Mesendoderm (in vitro differentiated cells): ENCODE data around the gene SHISA9.

Experiments used
- DNase-seq: peaks from one replicate; pipeline ENCODE4 v3.0.0; 2013
- H2AK5ac ChIP-seq: 2 replicates; pipeline ENCODE4 v1.6.1; 2013; ENCODE audit warnings: low read length, inconsistent platforms
- H2BK120ac ChIP-seq: 2 replicates; pipeline ENCODE4 v1.6.1; 2013; ENCODE audit warnings: low read depth, mild to moderate bottlenecking, low read length, moderate library complexity, mixed read lengths
- H2BK15ac ChIP-seq: replicated peaks from 2 replicates; pipeline ENCODE4 v1.6.1; 2013; ENCODE audit warnings: low read depth, mild to moderate bottlenecking, moderate library complexity
- H2BK5ac ChIP-seq: 2 replicates; pipeline ENCODE4 v1.6.1; 2013; ENCODE audit warnings: low read length, inconsistent platforms
- H3K18ac ChIP-seq: 2 replicates; pipeline ENCODE4 v1.6.1; 2013; ENCODE audit warnings: mild to moderate bottlenecking, low read length, mixed read lengths
- H3K23ac ChIP-seq: one replicate; pipeline ENCODE4 v1.6.1; 2013; ENCODE audit warnings: low read length
- H3K27ac ChIP-seq: 2 replicates; pipeline ENCODE4 v1.5.1; 2013; ENCODE audit warnings: low read depth, mild to moderate bottlenecking, inconsistent platforms, low read length, moderate library complexity
- H3K27me3 ChIP-seq: 2 replicates; pipeline ENCODE4 v1.6.1; 2013; ENCODE audit warnings: low read length, control low read depth, mild to moderate bottlenecking, inconsistent platforms; ENCODE audit not compliant: insufficient read depth, poor library complexity
- H3K36me3 ChIP-seq: 2 replicates; pipeline ENCODE4 v1.6.1; 2013; ENCODE audit warnings: low read length, inconsistent platforms; ENCODE audit not compliant: control insufficient read depth, insufficient read depth
- H3K4ac ChIP-seq: one replicate; pipeline ENCODE4 v1.6.1; 2013; ENCODE audit warnings: low read depth, mild to moderate bottlenecking, low read length, moderate library complexity
- H3K4me1 ChIP-seq: 2 replicates; pipeline ENCODE4 v1.6.1; 2013; ENCODE audit warnings: low read depth, low read length, inconsistent platforms; ENCODE audit not compliant: control insufficient read depth
- H3K4me2 ChIP-seq: 2 replicates; pipeline ENCODE4 v1.6.1; 2013; ENCODE audit warnings: low read length
- H3K4me3 ChIP-seq: 2 replicates; pipeline ENCODE4 v1.5.1; 2013; ENCODE audit warnings: mild to moderate bottlenecking, low read length
- H3K56ac ChIP-seq: one replicate; pipeline ENCODE4 v1.6.1; 2013; ENCODE audit warnings: low read length
- H3K79me1 ChIP-seq: 2 replicates; pipeline ENCODE4 v1.6.1; 2013; ENCODE audit warnings: low read length, inconsistent platforms
- H3K79me2 ChIP-seq: 2 replicates; pipeline ENCODE4 v1.6.1; 2013; ENCODE audit warnings: mild to moderate bottlenecking, low read length; ENCODE audit not compliant: control insufficient read depth, insufficient read depth
- H3K9ac ChIP-seq: 2 replicates; pipeline ENCODE4 v1.6.1; 2013; ENCODE audit warnings: low read length, inconsistent platforms
- H4K5ac ChIP-seq: one replicate; pipeline ENCODE4 v1.6.1; 2013; ENCODE audit warnings: low read length
- H4K8ac ChIP-seq: one replicate; pipeline ENCODE4 v1.6.1; 2013; ENCODE audit warnings: low read depth, mild to moderate bottlenecking, control low read depth, low read length, moderate library complexity
- WGBS: extraction: QIAGEN DNeasy Blood & Tissue Kit; methylation state at CpG from one replicate; pipeline ENCODE4 v1.1.7; 2013; ENCODE audit warnings: low lambda C conversion rate, missing lambda C conversion rate; ENCODE audit not compliant: insufficient coverage; ENCODE audit errors: extremely low coverage; 5-methylcytosine and 5-hydroxymethylcytosine counted together

The SHISA9 gene

GRCh38 chr16:13030769-13031168 is 129.4 kb downstream of the SHISA9 start:
- Histone ChIP-seq H3K9ac (no peak overlapping the region), H3K27ac (no peak overlapping the region), H3K27me3 (no peaks in the 10 kb centered on the region), H4K8ac (no peak overlapping the region), H3K79me2 (no peaks in the 10 kb centered on the region), H3K4me3 (no peak overlapping the region), H3K36me3 (no peaks in the 10 kb centered on the region), H3K79me1 (peaks cover 2% of the 10 kb centered on the region), H3K4ac (no peak overlapping the region), H2BK120ac (no peak overlapping the region), H3K4me2 (no peak overlapping the region), H3K4me1 (no peaks in the 10 kb centered on the region), H3K23ac (no peak overlapping the region), H3K18ac (no peak overlapping the region), H2BK5ac (no peak overlapping the region), H4K5ac (no peak overlapping the region), H3K56ac (no peak overlapping the region), H2BK15ac (no peak overlapping the region), H2AK5ac (no peak overlapping the region)
- no peak for DNase-seq
- no CpG with 5 or more reads among the region's 6 CpGs for WGBS

DNA sequence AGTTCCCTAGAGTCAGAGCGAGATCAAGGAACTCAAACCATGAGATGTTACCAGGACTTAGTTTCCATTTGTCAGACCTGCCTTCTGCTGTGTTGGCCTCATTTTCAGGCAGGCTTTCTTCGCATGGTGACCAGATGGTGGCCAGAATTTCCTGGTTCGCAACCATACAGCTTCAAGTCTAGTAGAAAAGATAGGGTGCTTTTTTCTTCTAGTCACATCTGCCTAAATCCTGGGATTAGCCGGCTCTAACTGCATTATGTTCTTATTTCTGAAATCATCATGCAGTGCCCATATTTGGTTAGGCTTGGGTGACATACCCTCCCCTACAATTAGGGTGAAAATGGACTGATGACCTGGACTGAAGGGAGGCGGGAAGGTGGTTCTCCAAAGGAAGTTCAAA is 131.5 kb downstream of the SHISA9 start:
- no peak overlapping the region for H3K56ac ChIP-seq
- no peak overlapping the region for H4K5ac ChIP-seq
- no peak overlapping the region for H3K4me2 ChIP-seq
- no peak for DNase-seq
- H2BK120ac ChIP-seq: no peak overlapping the region
- H3K23ac ChIP-seq: no peak overlapping the region
- WGBS: no CpG with 5 or more reads among the region's 5 CpGs
- H3K79me2 ChIP-seq: no peaks in the 10 kb centered on the region
- no peak overlapping the region for H2BK5ac ChIP-seq
- H3K18ac ChIP-seq: no peak overlapping the region
- no peak overlapping the region for H3K4ac ChIP-seq
- no peak overlapping the region for H3K27ac ChIP-seq
- no peak overlapping the region for H3K9ac ChIP-seq
- H3K79me1 ChIP-seq: peaks cover 3% of the 10 kb centered on the region
- no peak overlapping the region for H3K4me3 ChIP-seq
- H2AK5ac ChIP-seq: no peak overlapping the region
- H4K8ac ChIP-seq: no peak overlapping the region
- no peaks in the 10 kb centered on the region for H3K36me3 ChIP-seq
- no peak overlapping the region for H2BK15ac ChIP-seq
- H3K4me1 ChIP-seq: no peaks in the 10 kb centered on the region
- H3K27me3 ChIP-seq: no peaks in the 10 kb centered on the region

DNA sequence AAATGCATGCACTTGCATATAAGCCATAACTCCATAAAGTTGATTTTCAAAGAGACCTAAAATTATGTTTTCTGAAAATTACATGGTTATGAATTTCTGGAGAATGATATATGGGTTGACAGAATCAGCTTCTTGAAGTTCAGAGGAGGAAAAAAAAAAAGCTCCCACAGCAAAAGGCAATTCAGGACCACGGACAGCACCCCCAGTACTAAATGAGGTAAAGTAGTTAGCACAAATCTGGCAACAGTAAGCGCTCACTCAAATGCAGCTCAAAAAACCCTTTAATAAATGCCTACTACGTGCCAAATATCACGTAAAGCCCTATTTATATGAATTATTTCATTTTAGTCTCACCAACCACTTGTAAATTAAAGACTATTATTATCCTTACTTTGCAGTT is 135.2 kb downstream of the SHISA9 start:
- peak; percentile 79 for DNase-seq
- H4K8ac ChIP-seq: no peak overlapping the region

DNA sequence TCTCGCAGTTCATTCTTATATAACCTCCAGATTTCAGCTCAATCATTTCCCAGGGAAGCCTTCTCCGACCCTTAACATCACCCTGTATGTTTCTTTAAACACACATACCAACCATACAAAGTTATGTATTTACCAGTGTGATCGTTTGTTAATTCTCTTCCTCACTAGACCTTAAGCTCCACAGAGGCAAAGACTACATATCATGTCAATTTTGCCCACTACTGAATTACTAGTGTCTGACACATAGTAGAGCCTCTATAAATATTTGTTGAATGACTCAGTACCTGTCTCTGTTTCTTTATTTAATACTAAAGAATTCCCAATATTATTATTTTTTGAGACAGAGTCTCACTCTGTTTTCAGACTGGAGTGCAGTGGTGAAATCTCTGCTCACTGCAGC is 137.2 kb downstream of the SHISA9 start:
- Histone ChIP-seq H3K27ac (no peak overlapping the region), H3K36me3 (no peaks in the 10 kb centered on the region), H3K27me3 (no peaks in the 10 kb centered on the region), H3K79me2 (peaks cover 2% of the 10 kb centered on the region), H4K8ac (no peak overlapping the region), H3K79me1 (peaks cover 16% of the 10 kb centered on the region), H3K18ac (no peak overlapping the region), H3K4ac (no peak overlapping the region), H2BK120ac (no peak overlapping the region), H3K23ac (no peak overlapping the region), H3K9ac (no peak overlapping the region), H3K56ac (no peak overlapping the region), H3K4me3 (no peak overlapping the region), H4K5ac (no peak overlapping the region), H2AK5ac (no peak overlapping the region), H2BK15ac (no peak overlapping the region), H3K4me1 (peaks cover 4% of the 10 kb centered on the region), H3K4me2 (no peak overlapping the region), H2BK5ac (no peak overlapping the region)
- no CpG with 5 or more reads among the region's 3 CpGs for WGBS
- DNase-seq: no peak

More for the DNA sequence above, 135.2 kb downstream of the SHISA9 start:
- Histone ChIP-seq H3K23ac (no peak overlapping the region), H2AK5ac (no peak overlapping the region), H3K4me2 (no peak overlapping the region), H4K5ac (no peak overlapping the region), H3K36me3 (no peaks in the 10 kb centered on the region), H2BK15ac (no peak overlapping the region), H3K56ac (no peak overlapping the region), H3K4ac (no peak overlapping the region), H3K4me1 (no peaks in the 10 kb centered on the region), H3K4me3 (no peak overlapping the region), H2BK120ac (no peak overlapping the region), H3K27me3 (no peaks in the 10 kb centered on the region), H3K18ac (no peak overlapping the region), H2BK5ac (no peak overlapping the region), H3K9ac (no peak overlapping the region), H3K79me1 (peaks cover 9% of the 10 kb centered on the region), H3K79me2 (peaks cover 2% of the 10 kb centered on the region), H3K27ac (no peak overlapping the region)
- no CpG with 5 or more reads among the region's 4 CpGs for WGBS

- Histone ChIP-seq H3K27me3 (no peaks in the 10 kb centered on the region), H3K9ac (no peak overlapping the region), H3K79me1 (peaks cover 16% of the 10 kb centered on the region), H3K79me2 (peaks cover 2% of the 10 kb centered on the region), H3K4me3 (no peak overlapping the region), H4K8ac (no peak overlapping the region), H3K56ac (no peak overlapping the region), H2BK5ac (no peak overlapping the region), H2AK5ac (no peak overlapping the region), H3K4ac (no peak overlapping the region), H3K36me3 (no peaks in the 10 kb centered on the region), H3K18ac (no peak overlapping the region), H3K4me1 (peaks cover 4% of the 10 kb centered on the region), H3K27ac (no peak overlapping the region), H4K5ac (no peak overlapping the region), H2BK15ac (no peak overlapping the region), H3K23ac (no peak overlapping the region), H3K4me2 (no peak overlapping the region), H2BK120ac (no peak overlapping the region)
- no CpG with 5 or more reads among the region's 2 CpGs for WGBS
- no peak for DNase-seq
Observed at GRCh38 chr16:13039526-13039925, 138.1 kb downstream of the SHISA9 start.

DNA sequence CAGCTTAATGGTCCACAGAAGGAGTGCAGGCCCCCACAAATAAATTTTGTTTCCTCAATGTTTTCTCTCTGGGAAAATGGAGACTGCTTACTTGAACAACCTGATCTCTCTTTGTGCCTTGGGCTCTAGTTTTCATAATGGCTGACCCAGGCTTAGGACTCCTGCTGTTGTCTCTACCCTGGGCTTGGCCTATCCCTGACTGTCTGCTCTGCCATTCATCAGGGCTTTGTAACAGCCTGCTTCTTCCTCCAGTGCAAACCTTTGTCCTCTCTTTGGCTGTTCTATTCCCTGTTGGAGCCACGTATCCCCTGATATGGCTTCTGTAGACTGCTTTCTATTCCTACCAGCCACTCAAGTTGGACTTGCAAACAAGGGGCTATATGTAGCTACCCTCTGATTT is 139.8 kb downstream of the SHISA9 start:
- no peaks in the 10 kb centered on the region for H3K36me3 ChIP-seq
- H3K79me2 ChIP-seq: peaks cover 2% of the 10 kb centered on the region
- no peak overlapping the region for H3K4me3 ChIP-seq
- no peak overlapping the region for H3K18ac ChIP-seq
- no peak overlapping the region for H3K4ac ChIP-seq
- no CpG with 5 or more reads among the region's 1 CpG for WGBS
- no peak overlapping the region for H3K27ac ChIP-seq
- peaks cover 4% of the 10 kb centered on the region for H3K4me1 ChIP-seq
- H3K79me1 ChIP-seq: peaks cover 16% of the 10 kb centered on the region
- H3K27me3 ChIP-seq: no peaks in the 10 kb centered on the region
- no peak overlapping the region for H3K4me2 ChIP-seq
- H2BK15ac ChIP-seq: no peak overlapping the region
- H3K23ac ChIP-seq: no peak overlapping the region
- H3K9ac ChIP-seq: no peak overlapping the region
- no peak overlapping the region for H4K8ac ChIP-seq
- H4K5ac ChIP-seq: no peak overlapping the region
- no peak overlapping the region for H3K56ac ChIP-seq
- no peak overlapping the region for H2AK5ac ChIP-seq
- H2BK5ac ChIP-seq: no peak overlapping the region
- no peak for DNase-seq
- no peak overlapping the region for H2BK120ac ChIP-seq
